GM21737 (cell line): ENCODE data around the gene SLC35E1.
"Not testable (repeated sequence)": the region's sequence is repeated elsewhere in the genome, so short reads cannot be mapped to it uniquely, and the experiment has no call there.

Source experiments
- ATAC-seq: cut with Tn5 transposase; IDR thresholded peaks from one replicate; pipeline ENCODE4 v1.9.1; 2021; ENCODE audit warnings: mild to moderate bottlenecking, moderate library complexity; ENCODE audit not compliant: unreplicated experiment

Gene SLC35E1

DNA sequence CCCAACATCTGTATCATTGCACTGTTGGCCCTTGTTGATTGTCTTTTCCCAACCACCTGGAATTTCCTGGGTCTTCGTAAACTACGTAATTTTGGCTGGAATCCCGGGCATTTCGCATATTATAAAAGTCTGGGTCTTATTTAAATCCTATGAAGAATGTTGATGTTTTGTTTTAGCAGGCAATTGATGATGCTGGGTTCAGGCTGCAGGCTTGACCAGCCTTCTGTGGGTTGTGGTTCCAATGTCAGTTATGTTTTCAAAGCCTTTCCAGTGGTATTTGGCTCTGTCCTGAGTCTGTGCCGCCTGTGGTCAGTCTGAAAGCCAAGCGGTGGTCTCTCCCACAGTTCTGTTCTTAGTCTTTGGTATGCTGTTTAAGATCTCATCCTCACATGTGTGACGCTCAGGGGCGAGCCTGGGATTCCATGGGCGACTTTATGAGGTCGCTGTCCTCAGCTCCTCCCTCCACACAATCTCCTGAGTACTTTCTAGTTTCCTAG lies 12.4 kb downstream of the SLC35E1 start:
- no peak for ATAC-seq

DNA sequence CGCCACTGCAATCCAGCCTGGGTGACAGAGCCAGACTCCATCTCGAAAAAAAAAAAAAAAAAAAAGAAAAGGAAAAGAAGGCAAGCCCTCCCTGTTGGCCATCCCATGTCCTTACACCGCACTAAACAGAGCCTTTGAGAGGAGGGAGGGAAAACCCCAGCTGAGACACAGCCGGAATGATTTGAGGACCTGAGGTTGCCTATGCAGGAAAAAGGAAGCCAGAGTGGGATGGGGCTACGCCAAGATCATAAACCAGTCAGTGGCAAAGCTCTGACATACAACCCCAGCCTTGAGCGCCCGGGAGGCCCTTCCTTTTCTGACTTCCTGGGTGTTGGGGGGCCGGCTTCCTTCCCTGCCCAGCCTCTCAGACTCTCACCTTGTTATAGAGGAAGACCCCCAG lies 17.4 kb downstream of the SLC35E1 start:
- no peak for ATAC-seq

DNA sequence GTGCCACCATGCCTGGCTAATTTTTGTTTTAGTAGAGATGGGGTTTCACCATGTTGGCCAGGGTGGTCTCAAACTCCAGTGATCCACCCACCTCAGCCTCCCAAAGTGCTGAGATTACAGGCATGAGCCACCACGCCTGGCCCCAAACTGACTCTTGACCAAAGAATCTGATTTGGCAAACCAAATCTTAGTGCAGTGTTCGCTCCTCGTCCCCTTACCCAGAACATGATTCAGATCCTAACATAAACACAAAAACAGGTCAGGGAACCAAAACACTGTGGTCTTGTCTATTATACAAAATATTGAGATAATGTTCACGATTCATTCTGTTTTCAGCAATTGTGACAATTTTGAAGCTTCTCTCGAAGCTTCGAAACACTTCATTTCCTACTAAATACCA lies 20.3 kb downstream of the SLC35E1 start:
- not testable (repeated sequence) for ATAC-seq

DNA sequence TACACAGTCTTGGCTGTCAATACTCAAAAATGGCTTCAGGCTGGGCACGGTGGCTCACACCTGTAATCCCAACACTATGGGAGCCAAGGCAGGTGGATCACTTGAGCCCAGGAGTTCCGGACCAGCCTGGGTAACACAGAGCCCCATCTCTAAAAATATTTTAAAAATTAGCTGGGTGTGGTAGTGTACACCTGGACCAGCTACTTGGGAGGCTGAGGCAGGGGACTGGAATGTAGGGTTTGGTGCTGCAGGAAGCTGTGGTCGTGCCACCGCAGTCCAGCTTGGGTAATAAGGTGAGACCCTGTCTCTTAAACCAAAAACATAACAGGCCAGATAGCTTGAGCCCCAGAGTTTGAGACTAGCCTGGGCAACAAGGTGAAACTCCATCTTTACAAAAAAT lies 23.3 kb downstream of the SLC35E1 start:
- ATAC-seq = no peak

DNA sequence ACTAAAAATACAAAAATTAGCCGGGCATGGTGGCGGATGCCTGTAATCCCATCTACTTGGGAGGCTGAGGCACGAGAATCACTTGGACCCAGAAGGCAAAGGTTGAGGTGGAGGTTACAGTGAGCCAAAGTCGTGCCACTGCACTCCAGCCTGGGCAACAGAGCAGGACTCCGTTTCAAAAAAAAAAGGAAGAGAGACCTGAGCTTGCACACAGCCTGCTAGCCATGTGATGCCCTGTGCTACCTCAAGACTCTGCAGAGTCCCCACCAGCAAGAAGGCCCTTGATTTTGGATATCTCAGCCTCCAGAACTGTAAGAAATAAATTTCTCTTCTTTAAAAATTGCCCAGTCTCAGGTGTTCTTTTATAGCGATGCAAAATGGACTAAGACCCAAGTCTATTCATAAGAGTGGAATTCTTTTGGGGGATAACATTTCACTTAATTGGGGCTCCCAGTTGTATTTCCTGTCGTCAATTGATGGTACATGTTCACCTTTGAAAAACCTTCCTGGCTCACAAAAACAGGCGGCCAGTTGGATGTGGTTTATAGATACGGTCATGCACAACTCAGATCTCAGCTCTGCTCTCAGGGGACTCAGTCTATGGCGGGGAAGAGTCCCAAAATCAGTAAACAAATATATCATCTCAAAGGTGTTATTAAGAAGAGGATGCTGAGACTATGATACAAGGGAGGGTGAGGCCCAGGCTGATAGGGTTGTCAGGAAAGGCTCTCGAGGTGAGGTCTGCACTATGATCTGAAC lies 27.6 kb downstream of the SLC35E1 start:
- no peak for ATAC-seq

DNA sequence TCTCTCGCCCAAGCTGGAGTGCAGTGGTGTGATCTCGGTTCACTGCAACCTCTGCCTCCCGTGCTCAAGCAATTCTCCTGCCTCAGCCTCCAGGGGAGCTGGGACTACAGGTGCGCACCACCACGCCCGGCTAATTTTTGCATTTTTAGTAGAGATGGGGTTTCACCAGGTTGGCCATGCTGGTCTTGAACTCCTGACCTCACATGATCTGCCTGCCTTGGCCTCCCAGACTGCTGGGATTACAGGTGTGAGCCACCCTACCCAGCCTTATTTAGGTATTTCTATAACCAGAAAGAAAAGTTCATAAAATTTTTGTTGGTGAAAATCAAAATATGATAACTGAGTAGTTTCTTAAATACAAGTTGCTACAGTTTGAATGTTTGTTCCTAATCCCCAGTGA lies 28.5 kb downstream of the SLC35E1 start:
- not testable (repeated sequence) for ATAC-seq

DNA sequence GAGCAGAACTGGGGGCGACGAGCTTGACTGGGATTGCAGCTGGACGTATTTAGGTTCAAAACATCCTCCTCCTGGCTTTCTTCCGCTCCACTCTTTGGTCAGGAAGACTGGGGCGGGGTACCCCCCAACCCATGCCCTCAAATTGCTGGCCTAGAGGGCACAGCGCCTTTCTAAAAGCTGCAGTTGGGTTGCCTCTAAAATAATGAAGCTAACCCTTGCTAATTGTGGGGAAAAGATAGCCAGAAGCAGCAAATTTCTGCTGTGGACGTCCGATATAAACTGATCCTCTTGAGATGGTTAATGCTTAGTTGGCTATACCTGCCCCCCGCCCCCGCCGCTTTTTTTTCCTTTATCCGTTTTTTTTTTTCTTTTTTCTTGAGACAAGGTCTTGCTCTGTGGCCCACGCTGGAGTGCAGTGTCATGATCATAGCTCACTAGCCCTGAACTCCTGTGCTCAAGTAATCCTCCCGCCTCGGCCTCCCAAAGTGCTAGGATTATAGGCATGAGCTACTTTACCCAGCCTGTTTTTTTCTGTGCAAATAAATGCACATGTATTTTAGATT lies 29.2 kb downstream of the SLC35E1 start:
- ATAC-seq = no peak

DNA sequence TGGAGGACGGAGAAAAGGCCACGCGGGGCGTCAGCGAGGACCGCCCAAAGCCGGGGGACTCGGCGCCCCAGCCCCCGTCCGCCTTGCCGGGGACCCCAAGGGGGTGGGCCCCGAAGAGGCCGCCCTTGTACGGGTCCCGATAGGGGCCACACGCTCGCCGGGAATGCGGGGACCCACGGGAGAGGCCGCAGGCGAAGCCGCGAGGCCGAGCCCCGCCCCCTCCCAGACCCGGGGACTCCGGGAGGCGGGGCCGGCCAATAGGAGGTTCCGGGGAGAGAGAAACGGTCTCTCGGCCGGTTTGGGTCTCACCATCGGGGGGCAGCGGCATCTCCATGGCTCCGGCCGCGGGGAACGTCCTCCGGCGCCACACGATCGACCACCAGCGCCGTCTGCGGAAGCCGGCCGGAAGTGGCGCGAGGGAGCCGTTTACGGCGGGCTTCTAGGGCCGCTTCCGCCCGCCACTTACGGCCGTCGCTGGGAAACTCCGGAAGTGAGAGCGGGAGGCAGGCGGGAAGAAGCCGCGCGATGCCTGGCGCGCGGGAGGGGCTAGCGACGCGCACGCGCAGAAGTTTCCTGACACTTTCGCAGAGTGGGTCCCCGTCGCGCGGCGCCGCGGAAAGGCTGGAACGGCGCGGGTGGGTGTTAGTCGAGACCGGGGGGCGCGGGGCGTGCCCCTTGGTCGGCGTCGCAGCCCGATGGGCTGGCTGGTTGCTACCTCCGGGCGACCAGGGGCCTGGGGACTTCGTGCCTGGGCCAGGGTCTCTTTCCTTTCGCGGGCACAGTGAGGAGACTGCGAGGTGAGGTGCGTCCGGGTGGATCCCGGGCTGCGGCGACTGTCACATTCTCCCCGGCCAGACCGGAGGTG lies 29.9 kb downstream of the SLC35E1 start, which contains the start of gene CHERP:
CHERP (minus strand) TSS at position 393 of the 865 bp plus-strand sequence; CDS start at position 334, 59 bp downstream.
- ATAC-seq = peak; percentile 55

DNA sequence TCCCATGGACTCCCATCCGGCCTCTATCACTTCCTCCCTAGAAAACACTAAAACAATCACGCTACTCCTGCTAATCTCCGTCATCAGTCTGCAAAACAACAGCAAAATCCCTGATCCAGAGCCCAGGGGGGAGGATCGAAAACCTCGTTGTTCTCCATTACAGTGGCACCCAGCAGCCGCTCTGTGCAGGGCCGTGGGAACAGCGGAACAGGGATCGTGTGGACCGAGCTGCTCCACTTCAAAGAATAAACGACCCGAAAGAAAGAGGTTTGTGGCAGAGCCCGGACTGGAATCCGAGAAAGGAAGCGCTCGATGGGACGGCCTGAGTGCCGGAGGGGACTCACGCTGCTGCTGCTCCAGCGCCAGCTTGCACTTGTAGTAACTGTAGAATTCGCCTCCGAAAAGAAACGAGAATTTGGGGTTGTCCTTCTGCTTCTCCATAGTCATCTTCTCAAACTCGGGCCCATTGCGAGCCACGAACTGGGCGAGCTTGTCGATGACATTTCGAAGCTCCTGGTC lies 30.6 kb downstream of the SLC35E1 start:
- peak; percentile 9 for ATAC-seq

DNA sequence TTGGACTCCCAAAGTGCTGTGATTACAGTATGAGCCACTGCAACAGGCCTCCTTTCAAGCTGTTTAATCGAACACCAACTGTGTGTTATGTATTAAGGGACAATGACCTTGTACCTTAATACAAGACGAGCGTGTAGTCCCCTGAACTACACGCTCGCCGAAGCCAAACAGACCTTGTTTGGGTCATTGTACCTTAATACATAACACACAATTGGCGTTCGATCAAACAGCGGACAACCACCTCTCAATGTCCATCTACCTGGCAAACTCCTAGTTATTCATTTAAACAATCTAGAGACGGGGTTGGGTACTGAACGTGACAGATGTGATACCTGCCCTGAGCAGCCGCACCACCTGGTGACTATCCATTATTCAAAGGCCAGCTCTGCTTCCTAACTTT lies 31.3 kb downstream of the SLC35E1 start:
- ATAC-seq = no peak

DNA sequence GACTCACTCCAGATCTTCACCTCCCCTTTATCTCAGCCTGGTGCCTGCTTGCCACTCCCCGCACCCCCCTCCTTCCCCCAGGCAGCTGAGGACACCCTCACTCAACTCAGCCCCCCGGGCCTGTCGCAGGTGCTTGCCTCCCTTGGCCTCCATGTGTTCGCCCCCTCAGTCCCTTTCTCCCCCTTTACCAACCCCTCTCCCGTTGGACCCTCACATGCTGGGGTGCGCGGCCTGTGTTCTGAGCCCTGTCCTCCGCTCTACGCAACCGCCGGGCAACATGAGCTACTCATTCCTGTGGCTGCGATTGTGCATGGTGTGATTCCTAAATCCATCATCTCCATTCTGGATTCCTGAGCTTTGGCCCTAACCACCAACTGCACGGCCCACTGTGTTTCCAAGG lies 35.1 kb downstream of the SLC35E1 start:
- no peak for ATAC-seq

DNA sequence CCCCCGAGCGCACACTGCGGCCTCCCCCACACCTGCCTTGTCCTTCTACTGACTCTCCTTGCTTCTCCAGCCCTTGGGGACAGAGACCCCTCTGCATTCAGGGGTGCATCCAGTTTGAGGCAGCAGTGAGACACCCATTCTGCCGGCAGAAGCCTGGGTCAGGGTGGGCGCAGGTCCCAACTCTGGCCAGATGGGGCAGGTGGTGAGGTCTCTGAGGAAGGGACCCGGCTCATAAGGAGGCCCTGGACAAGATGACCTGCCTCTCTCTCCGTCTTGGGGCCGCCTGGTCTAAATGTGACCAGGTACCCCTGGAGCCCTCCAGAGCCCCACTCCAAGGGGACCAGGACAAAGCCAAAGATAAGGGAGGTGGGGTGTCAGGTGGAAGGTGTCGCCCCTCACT lies 36.1 kb downstream of the SLC35E1 start:
- ATAC-seq = no peak

DNA sequence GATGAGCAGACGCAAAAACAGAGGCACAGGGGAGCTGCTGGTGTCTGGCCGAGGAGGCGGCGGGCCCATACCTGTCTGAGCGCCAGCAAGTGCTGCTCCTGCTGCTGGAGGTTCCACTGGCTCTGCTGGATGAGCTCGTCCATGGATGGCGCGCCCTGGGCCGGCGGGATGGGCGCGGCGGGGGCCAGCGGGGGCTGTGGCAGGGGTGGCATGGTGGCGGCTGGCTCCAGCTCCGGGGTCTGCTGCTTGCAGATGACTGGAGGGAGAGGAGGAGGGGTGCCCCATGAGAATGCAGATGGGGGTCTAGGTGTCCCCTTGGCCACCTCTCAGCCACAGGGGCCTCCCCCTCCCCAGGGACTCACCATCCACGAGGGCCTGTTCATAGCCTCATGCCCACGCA lies 36.8 kb downstream of the SLC35E1 start:
- no peak for ATAC-seq

DNA sequence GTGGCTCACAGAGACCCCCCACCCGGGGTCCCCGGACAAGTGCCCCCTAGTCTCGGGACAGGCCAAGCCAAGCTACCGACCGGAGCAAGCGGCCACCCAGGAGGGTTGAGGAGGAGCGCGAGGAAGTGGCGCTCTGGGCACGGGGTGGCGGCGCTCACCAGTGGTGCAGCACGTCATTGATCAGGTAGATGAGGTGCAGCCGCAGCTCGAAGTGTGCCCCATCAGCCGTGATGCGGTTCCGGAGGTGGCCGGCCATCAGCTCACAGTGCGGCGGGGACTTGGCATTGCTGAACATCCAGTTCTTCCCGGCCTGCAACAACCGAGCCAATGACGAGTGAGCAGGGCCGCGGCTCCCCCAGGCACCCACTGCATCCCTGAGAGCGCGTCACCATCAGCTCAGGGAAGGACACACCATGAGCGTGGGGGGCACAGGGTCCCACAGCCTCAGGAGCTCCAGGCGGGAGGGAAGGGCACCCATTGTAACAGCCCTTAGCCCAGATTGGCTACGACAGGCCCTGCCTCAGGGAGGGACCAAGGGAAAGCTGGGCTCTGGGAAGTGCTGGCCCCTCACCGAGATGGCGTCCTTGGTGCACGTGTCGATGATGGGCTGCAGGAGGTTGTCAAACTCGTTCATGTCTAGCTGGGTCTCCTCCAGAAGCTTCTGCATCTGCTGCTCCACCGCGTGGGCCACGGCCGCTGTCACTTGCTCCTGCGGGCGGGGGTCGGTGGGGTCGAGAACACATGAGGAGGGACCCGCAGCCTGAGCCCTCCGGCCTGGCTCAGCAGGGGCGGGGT lies 39.6 kb downstream of the SLC35E1 start:
- no peak for ATAC-seq

DNA sequence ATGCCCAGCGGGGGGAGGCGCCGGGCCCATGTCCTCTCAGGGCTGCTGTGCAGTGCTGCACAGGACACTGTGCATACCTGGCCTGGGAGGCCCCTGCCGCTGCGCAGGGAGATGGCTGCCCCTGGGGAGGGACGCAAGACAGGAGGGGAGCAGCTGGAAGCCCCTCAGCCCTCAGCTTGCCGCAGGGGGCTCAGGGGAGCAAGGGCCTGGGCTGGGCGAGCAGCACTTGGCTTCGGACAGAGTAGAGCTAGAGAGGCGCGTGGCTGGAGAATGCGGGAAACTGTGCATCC lies 40.9 kb downstream of the SLC35E1 start:
- no peak for ATAC-seq

DNA sequence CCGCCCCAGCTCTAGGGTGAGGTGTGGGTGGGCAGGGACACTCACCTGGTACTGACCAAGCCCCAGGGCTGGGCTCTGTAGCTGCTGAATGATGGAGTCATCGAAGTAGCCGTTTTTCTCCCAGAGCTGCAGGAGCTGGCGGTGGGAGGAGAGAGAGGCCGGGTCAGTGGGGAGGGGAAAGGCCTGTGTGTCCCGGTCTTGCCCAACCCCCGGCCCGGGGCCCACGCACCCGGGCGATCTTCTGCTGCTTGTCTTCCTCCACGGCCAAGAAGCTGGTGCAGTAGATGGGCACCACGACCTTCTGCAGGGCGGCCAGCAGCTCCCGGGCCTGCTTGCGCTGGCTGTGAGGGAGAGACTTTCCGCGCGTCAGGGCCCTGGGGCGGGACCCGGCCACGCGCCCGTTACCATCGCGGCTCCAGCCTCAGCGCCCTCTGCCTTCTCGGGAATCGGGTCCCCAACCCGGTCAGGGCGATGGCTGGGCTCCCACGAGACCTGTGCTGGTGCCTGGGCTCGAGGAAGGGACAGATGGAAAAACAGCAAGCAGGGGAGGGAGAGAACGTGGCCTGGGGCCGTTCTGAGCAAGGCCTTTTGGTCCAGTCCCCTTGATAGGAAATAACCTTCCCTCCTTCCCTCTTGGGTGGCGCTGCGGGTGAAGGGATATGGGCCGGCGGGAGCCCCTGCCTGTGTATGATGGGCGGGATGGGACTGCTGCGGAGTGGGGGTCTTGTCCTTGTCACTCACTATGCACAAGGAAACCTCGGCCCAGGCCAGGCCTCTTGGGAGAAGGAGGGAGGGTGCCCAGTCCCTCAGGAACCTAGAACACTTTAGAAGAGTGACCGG lies 41.5 kb downstream of the SLC35E1 start:
- no peak for ATAC-seq

DNA sequence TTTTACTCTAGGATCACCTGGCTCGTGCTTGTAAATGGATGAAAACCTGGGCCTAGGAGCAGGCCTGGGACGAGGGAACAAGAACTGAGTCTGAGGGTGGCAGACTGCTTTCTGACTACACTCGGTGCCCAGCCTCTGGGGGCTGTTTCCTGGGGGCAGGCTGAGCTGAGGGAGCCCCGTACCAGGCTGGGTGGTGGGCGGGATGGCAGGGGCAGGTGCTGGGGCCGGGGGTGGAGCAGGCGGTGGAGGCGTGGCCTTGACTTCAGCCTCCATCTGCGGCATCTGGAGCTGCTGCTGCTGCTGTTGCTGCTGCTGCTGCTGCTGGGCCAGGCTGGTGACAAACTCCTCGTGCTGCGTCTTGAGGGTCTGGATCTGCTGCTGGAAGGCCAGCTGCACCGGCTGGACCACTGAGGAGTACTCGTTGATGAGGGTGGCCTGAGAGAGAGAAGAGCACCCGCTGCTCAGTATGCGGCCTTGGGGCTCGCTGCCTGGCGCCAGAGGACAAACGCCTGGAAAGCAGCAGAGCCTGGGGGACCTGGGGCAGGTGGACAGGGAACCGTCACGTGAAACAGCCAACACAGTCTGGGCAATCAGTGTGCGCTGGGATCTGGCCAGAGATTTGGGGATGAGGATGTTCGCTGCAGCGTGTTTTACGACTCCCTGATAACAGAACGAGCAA lies 42.6 kb downstream of the SLC35E1 start:
- ATAC-seq = no peak

DNA sequence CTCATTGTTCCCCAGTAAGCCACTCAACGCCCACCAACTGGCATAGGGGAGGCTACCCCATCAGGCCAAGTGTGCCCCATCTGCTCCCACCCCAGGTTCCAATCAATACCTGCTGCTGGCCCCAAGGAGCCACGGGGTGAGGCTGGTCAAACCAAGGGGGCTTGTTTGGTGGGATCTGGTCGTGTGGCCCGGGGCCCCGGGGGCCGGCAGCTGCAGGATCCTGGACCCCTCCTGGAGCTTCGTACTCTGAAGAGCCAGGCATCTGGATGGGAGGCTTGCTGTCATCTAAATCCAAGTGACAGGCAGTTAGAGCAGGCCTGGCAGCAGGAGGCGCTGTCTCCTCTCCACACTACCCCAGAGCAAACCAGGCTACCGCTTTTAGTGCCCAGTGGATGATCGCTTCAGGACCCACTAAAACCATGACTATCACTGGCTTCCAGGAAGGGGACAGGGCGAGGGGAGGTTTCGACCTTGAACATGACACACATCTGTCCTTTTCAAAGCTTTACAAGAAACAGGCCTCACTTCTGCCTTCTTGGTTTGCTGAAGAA lies 44.2 kb downstream of the SLC35E1 start:
- no peak for ATAC-seq

DNA sequence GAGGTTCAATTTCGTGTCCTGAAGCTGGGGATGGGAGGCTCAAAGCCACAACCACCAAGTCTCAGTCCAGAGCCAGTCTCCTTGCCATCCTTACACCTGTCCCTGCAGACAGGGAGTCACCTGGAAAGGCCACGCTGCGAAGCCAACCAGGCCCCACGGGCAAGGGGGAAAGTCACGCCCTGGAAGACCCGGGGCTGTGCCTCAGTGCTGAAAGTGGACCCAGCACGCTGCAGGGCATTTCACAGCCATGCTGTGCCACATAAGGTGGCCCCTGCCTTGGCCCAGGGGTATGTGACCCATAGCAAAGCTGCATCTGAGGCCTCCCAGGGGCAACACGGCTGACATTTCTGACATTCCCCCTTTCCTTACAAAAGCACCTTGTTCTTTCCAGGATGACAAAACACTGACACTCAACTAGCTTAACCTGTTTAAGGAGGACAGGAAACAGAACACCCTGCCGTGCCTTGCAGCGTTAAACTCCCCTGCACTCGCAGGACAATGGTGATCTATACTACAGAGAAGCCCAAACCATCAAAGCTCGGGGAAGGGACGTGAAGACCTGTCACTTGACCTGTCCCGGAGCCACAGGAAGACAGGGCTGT lies 44.8 kb downstream of the SLC35E1 start:
- no peak for ATAC-seq
